Tibial nerve (tissue), 4 donors: ENCODE data around the gene AP2M1.

Experiments used
- EP300 ChIP-seq, 2 donors: sonication (generic); formaldehyde crosslinking; IDR thresholded peaks; one replicate each; pipeline ENCODE4 v1.6.1; 2017; ENCODE audit warnings: antibody characterized with exemption in 2 of 2, mild to moderate bottlenecking in 1 of 2
- POLR2A ChIP-seq, 2 donors: fragments of 450-650 bp; IDR thresholded peaks; one replicate each; pipeline ENCODE4 v1.6.1; 2017; ENCODE audit warnings: antibody characterized with exemption in 2 of 2, mild to moderate bottlenecking in 2 of 2, moderate library complexity in 2 of 2
- TF ChIP-seq, protein P1 (sequence below), 5 experiments: fragments of 200-600 bp in 3 of 5; fragments of 450-650 bp in 2 of 5; sonication (generic) in 3 of 5; IDR thresholded peaks; one replicate each; pipeline ENCODE4 v1.5.1; 2016 to 2019; ENCODE audit warnings: antibody characterized with exemption in 5 of 5, mild to moderate bottlenecking in 3 of 5, moderate library complexity in 2 of 5

DNA sequence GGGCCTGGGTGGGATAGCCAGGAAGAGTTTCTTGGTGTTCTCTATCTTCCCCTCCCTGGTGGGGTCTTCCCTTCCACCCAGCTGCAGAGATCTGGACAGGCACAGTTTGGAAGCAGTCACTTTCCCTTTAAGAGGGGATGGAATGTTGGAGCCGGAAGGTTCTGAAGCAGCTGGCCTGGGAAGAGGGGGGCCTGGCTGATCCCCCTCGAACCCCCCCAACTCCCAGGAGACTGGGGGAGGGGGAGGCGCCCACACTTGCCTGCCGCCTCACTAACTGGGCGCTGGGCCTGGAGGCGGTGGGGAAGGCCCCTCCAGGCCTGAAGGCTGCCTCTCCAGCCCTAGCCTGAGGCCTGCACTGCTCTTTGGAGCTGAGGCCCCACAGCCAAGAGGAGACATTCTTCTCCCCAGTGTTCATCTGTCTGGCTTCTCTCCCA, 18.1 kb upstream of the AP2M1 start:
- TF ChIP-seq POLR2A (IDR thresholded peaks at IDR 0.05) (no peak), EP300 (IDR thresholded peaks at IDR 0.05) (peak in 1 of 2 donors; percentile 52)
- TF ChIP-seq, protein P1, sequence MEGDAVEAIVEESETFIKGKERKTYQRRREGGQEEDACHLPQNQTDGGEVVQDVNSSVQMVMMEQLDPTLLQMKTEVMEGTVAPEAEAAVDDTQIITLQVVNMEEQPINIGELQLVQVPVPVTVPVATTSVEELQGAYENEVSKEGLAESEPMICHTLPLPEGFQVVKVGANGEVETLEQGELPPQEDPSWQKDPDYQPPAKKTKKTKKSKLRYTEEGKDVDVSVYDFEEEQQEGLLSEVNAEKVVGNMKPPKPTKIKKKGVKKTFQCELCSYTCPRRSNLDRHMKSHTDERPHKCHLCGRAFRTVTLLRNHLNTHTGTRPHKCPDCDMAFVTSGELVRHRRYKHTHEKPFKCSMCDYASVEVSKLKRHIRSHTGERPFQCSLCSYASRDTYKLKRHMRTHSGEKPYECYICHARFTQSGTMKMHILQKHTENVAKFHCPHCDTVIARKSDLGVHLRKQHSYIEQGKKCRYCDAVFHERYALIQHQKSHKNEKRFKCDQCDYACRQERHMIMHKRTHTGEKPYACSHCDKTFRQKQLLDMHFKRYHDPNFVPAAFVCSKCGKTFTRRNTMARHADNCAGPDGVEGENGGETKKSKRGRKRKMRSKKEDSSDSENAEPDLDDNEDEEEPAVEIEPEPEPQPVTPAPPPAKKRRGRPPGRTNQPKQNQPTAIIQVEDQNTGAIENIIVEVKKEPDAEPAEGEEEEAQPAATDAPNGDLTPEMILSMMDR (IDR thresholded peaks at IDR 0.05), result no peak
